Endothelial cell of umbilical vein (primary cell): ENCODE data around the gene CA14.

Source experiments
- EZH2 ChIP-seq: IDR thresholded peaks from 2 replicates; pipeline ENCODE4 v1.6.1; 2012; ENCODE audit warnings: borderline replicate concordance, low read depth, mild to moderate bottlenecking, moderate library complexity, low read length, inconsistent platforms; ENCODE audit not compliant: severe bottlenecking
- POLR2A ChIP-seq: IDR thresholded peaks from 2 replicates; pipeline ENCODE4 v1.6.1; 2012; ENCODE audit warnings: low read depth, mild to moderate bottlenecking, control low read depth, low read length
- POLR2AphosphoS5 ChIP-seq: IDR thresholded peaks from 2 replicates; pipeline ENCODE4 v1.6.1; 2012; ENCODE audit warnings: low read depth, mild to moderate bottlenecking, control low read depth, low read length, moderate library complexity; ENCODE audit not compliant: insufficient read depth
- TF ChIP-seq, protein P1 (sequence below), 2 donors: IDR thresholded peaks; 1 replicate in 1 of 2; 2 replicates in 1 of 2; pipeline ENCODE4 v1.5.1; 2011; ENCODE audit warnings: low read length in 2 of 2, mild to moderate bottlenecking in 2 of 2, moderate library complexity in 2 of 2, control low read depth in 1 of 2, inconsistent platforms in 1 of 2, low read depth in 1 of 2; ENCODE audit not compliant: insufficient read depth in 1 of 2; ENCODE audit errors: extremely low read depth in 1 of 2

DNA sequence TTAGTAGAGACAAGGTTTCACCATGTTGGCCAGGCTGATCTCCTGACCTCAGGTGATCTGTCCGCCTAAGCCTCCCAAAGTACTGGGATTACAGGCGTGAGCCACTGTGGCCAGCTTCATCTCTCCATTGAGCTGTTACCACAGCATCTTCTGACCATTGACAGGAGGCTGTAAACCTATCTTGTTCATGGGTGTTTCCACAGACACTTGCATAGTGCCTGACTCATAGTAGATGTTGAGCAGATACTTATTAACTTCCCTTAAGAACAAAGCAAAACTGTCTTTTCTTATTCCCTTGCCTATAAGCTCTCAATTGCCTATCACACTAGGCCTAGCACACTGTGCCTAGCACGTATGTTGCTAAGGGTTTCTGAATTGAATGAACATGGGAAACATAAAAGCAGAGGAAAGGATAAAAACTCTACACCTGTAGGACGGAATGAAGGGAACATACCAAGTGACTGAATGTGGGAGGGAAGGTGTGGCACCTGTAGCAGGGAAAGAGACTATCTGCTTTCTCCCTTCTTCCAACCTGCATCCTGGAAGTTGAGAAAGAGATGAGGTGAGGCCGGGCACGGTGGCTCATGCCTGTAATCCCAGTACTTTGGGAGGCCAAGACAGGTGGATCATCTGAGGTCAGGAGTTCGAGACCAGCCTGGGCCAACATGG, 13.9 kb downstream of the CA14 start:
- TF ChIP-seq, protein P1, sequence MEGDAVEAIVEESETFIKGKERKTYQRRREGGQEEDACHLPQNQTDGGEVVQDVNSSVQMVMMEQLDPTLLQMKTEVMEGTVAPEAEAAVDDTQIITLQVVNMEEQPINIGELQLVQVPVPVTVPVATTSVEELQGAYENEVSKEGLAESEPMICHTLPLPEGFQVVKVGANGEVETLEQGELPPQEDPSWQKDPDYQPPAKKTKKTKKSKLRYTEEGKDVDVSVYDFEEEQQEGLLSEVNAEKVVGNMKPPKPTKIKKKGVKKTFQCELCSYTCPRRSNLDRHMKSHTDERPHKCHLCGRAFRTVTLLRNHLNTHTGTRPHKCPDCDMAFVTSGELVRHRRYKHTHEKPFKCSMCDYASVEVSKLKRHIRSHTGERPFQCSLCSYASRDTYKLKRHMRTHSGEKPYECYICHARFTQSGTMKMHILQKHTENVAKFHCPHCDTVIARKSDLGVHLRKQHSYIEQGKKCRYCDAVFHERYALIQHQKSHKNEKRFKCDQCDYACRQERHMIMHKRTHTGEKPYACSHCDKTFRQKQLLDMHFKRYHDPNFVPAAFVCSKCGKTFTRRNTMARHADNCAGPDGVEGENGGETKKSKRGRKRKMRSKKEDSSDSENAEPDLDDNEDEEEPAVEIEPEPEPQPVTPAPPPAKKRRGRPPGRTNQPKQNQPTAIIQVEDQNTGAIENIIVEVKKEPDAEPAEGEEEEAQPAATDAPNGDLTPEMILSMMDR (IDR thresholded peaks at IDR 0.05; ENCODE audit: extremely low read depth in 1 of 2, insufficient read depth in 1 of 2, low read depth in 1 of 2, low read length in 2 of 2): no peak
- TF ChIP-seq POLR2AphosphoS5: no peak
- no peak for TF ChIP-seq POLR2A
- TF ChIP-seq EZH2: no peak
